ENCODE results near the gene TPO.

DNA sequence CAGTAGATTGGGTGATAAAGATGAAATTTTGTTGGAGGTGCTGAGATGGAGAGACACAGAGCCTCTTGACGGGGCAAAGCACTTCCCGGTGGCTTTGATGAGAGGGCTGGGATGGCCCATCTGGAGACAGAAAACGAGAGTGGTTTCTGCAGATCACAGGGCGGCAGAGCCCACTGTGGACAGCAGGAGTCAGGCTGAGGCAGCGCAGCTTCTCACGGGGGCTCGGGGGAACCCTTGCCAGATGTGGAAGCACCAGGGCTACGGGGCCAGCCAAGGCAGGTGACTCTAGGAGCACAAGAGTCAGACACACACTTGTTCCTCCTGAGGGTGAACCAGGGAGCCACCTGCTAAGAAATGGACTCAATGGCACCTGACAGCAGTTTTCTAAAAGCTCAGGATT, 78.5 kb downstream of the TPO start:
- TF ChIP-seq GATA2 (IDR thresholded peaks at IDR 0.05; ENCODE audit: low read depth, low read length) (no peak), GATA3 (IDR thresholded peaks at IDR 0.05; ENCODE audit: low read depth, low read length) (no peak)
